Right lobe of liver (tissue), 6 donors: ENCODE results near the gene HYAL3. TPM values are rescaled to one million over a fixed set of nuclear protein-coding genes. Genes with fewer than 3 reads are reported as not detected.
A peak's percentile ranks its signal among the peaks of the same experiment; 100 is the strongest.

Source experiments
- ATAC-seq, 4 donors: fragments of 200-7000 bp; cut with Tn5 transposase; one replicate each; pipeline ENCODE4 v1.9.1; 2020; ENCODE audit warnings: mild to moderate bottlenecking in 4 of 4, moderate library complexity in 4 of 4
- DNase-seq, 3 donors: peaks; one replicate each; pipeline ENCODE4 v3.0.0-alpha.2; 2020
- H3K27ac ChIP-seq, 3 donors: fragments of 200-600 bp; one replicate each; pipeline ENCODE4 v1.8.0; 2022
- H3K27me3 ChIP-seq, 2 donors: fragments of 200-600 bp; one replicate each; pipeline ENCODE4 v1.8.0; 2022
- H3K36me3 ChIP-seq, 4 donors: fragments of 200-600 bp; sonication (generic) in 1 of 4; one replicate each; pipeline versions ENCODE4 v1.5.1 to v1.8.0; 2017 to 2022; ENCODE audit warnings: control low read depth in 1 of 4
- H3K4me1 ChIP-seq, 4 donors: fragments of 200-600 bp; sonication (generic) in 1 of 4; one replicate each; pipeline versions ENCODE4 v1.5.1 to v1.8.0; 2017 to 2022; ENCODE audit warnings: control low read depth in 1 of 4
- H3K4me3 ChIP-seq, 3 donors: fragments of 200-600 bp; one replicate each; pipeline ENCODE4 v1.8.0; 2022
- H3K9me3 ChIP-seq, 4 donors: fragments of 200-600 bp; sonication (generic) in 1 of 4; one replicate each; pipeline versions ENCODE4 v1.5.1 to v1.8.0; 2017 to 2022; ENCODE audit warnings: control low read depth in 1 of 4
- CTCF ChIP-seq, 4 donors: fragments of 200-600 bp in 3 of 4; fragments of 450-650 bp in 1 of 4; IDR thresholded peaks; one replicate each; pipeline versions ENCODE4 v1.5.1 to v1.8.0; 2016 to 2022; ENCODE audit warnings: antibody characterized with exemption in 4 of 4, mild to moderate bottlenecking in 2 of 4
- POLR2A ChIP-seq: fragments of 450-650 bp; IDR thresholded peaks from one replicate; pipeline ENCODE4 v1.6.1; 2017; ENCODE audit warnings: antibody characterized with exemption, mild to moderate bottlenecking
- WGBS: methylation state at CpG from one replicate; pipeline ENCODE4 v1.1.6; 2018; ENCODE audit warnings: low coverage, low lambda C conversion rate; ENCODE audit not compliant: insufficient coverage; ENCODE audit errors: missing lambda C conversion rate; 5-methylcytosine and 5-hydroxymethylcytosine counted together
- intact Hi-C, 2 donors: fragments of 100-400 bp; cut with DNase I; formaldehyde crosslinking; loops; one replicate each; pipeline versions ENCODE4 v1.11.2 to v1.14.1; 2022
- total RNA-seq, 6 experiments: library from RNA; depleted of rRNA in 2 of 6; stranded (reverse); fragments of >200 nt in 2 of 6; fragmentation: NEBNext Ultra II Directional in 3 of 6; extraction: Animal tissue kit (Norgen Biotek cat#: 25700) in 3 of 6; gene quantifications; one replicate each; pipeline versions ENCODE4 v1.1.0 to v1.2.4, GENCODE V29; 2016 to 2023
- donor health status: DM: no; HTN: yes; CAD: no.
- donor health status: DM: no; HTN: no; CAD: no.
- donor health status: DM: no; HTN: no; CAD: no.
- donor health status: DM: no; HTN: yes; CAD: no.
- donor health status: DM: no; HTN: yes; CAD: no.

HYAL3 gene
- total RNA-seq, 6 experiments from 2014 or later: 1.8 to 7.5 (median 3.1) TPM

DNA sequence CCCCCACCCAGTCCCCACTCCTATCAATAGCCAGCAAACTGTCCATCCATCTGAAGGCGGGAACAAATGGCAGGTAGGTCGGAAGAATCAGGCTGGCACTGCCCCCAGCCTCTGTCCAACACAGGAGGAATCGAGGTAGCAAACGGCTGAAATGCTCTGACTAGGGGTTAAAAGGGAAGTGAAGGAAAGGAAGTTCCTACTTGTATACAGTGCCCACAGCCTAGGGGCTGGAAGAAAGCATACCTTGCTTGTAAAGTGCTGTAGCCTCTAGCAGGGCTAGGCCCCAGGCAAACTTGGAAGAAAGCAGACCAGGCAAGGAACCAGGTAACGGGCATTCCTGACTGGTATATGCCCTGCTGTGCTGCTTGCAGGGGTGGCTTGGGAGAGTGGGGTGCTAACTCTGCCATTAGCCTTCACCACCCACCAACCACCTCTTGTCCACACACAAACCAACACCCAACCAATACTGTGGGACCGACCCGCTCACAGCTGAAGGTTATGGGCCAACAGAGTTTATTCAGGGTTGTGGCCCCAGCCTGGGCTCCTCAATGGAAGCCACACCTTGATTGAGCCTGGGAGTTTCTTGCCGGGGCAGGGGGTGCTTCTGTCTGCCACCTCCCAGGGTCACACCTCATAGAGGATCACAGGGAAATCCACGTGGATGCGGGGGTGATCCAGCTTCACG lies 26.4 kb upstream of the HYAL3 start:
- H3K36me3 ChIP-seq: peaks cover 0 to 16% (median 5%) of the 10 kb centered on the region in 4 donors
- no peaks in the 10 kb centered on the region for H3K9me3 ChIP-seq
- no peak overlapping the region for H3K4me3 ChIP-seq
- H3K27ac ChIP-seq: no peak overlapping the region
- no peak for DNase-seq
- no peaks in the 10 kb centered on the region for H3K27me3 ChIP-seq
- intact Hi-C loops: loop anchor here in 1 of 2 donors (5.0 kb wide), 1 partner anchor 48 kb away; the partner anchor contains the start of gene LSMEM2
- WGBS: 65% methylated on average over 5 of the region's 11 CpGs
- ATAC-seq: no peak
- H3K4me1 ChIP-seq: peaks cover 0 to 33% (median 15%) of the 10 kb centered on the region in 4 donors
- TF ChIP-seq CTCF (IDR thresholded peaks at IDR 0.05) (no peak), POLR2A (no peak)

- intact Hi-C loops: loop anchor here in 1 of 2 donors (5.0 kb wide), 1 partner anchor 48 kb away; the partner anchor contains the start of gene LSMEM2
- no peaks in the 10 kb centered on the region for H3K27me3 ChIP-seq
- TF ChIP-seq POLR2A (no peak), CTCF (IDR thresholded peaks at IDR 0.05) (no peak)
- no peaks in the 10 kb centered on the region for H3K9me3 ChIP-seq
- H3K4me1 ChIP-seq: peaks cover 0 to 37% (median 17%) of the 10 kb centered on the region in 4 donors
- H3K27ac ChIP-seq: no peak overlapping the region
- no peak overlapping the region for H3K4me3 ChIP-seq
- ATAC-seq (no peak), DNase-seq (no peak)
- H3K36me3 ChIP-seq: peaks cover 0 to 11% (median under 1%) of the 10 kb centered on the region in 4 donors
- no CpG with 5 or more reads among the region's 2 CpGs for WGBS
Observed at GRCh38 chr3:50325113-50325480, 25.9 kb upstream of the HYAL3 start.

GRCh38 chr3:50324351-50325112 lies 25.3 kb upstream of the HYAL3 start:
- WGBS: 0% methylated on average over 2 of the region's 4 CpGs
- H3K4me3 ChIP-seq: no peak overlapping the region
- DNase-seq (peak; percentile 75 to 81 (median 78)), ATAC-seq (peak; percentile 20 to 44 (median 32))
- no peaks in the 10 kb centered on the region for H3K27me3 ChIP-seq
- H3K4me1 ChIP-seq: peaks cover 0 to 43% (median 20%) of the 10 kb centered on the region in 4 donors
- H3K36me3 ChIP-seq: peaks cover 0 to 7% (median 0%) of the 10 kb centered on the region in 4 donors
- no peak for TF ChIP-seq POLR2A
- TF ChIP-seq CTCF (IDR thresholded peaks at IDR 0.05): peak; percentile 78 to 94 (median 84)
- no peaks in the 10 kb centered on the region for H3K9me3 ChIP-seq
- intact Hi-C loops: loop anchor here (5.0 kb wide), 2 partner anchors 47 to 52 kb away; partner anchors contain the start of gene LSMEM2 (in 1 of the 2)
- H3K27ac ChIP-seq: peak overlapping the region; percentile 23 to 98 (median 98)

DNA sequence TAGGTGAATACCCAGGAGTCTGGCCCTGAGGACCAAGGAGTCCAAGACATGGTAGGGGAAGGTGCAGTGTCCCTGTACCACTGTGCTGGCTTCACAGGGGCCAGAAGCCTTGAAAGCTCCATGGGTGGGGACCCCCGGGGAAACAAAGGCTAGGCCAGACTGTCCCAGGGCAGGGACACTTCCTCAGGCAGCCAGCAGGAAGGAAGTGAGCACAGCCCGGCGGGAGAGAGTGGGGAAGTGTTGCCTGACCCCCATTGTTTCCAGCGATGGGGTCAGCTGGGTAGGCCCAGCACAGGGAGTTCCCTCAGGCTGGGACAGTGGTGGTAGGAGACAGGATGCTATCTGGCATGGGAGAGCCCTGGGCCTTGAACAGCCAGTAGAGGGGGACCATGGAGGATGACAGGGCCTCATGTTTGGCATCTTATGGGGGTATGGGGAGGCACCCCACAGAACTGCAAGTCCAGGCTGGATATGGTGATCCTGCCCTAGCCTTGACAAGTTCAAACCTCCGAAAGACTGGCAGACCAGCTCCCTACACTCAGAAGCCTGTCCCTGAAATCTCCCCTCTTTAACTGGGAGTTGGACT lies 24.5 kb upstream of the HYAL3 start:
- ATAC-seq: peak; percentile 2 to 39 (median 12)
- TF ChIP-seq POLR2A (no peak), CTCF (IDR thresholded peaks at IDR 0.05) (peak in 1 of 4 donors; percentile 3)
- H3K27ac ChIP-seq: peak overlapping the region in 2 of 3 donors; percentile 98
- H3K4me1 ChIP-seq: peaks cover 0 to 51% (median 21%) of the 10 kb centered on the region in 4 donors
- H3K9me3 ChIP-seq: no peaks in the 10 kb centered on the region
- peaks cover 0 to 8% (median 0%) of the 10 kb centered on the region in 4 donors for H3K36me3 ChIP-seq
- H3K4me3 ChIP-seq: no peak overlapping the region
- peak in 2 of 3 donors; percentile 65 to 70 for DNase-seq
- intact Hi-C loops: loop anchor here in 1 of 2 donors (5.0 kb wide), 1 partner anchor 51 kb away; no protein-coding TSS in a partner anchor
- 17% methylated on average over 2 of the region's 5 CpGs for WGBS
- H3K27me3 ChIP-seq: no peaks in the 10 kb centered on the region
